ENCODE data around the gene UBAC1.

DNA sequence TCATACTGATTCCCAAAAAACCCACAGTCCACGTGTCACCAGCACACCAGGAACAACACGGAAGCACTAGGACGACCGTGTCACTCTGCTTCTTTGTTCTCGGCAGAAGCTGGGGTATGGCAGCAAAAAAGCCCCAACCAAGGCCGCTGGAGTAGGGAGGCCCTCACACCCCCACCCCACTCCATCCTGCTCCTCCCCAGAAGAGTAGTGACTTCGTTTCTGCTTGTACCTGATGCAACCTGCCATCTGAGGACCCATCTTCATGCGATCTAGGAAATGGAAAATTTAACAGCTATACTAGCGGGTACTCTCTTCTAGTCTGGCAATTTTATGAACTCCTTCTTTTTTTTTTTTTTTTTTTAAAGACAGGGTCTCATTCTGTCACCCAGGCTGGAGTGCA is 3.7 kb downstream of the UBAC1 start:
- TF ChIP-seq POLR2AphosphoS5 (IDR thresholded peaks at IDR 0.05; ENCODE audit: low read depth, low read length) (no peak), POLR2A (IDR thresholded peaks at IDR 0.05; ENCODE audit: borderline replicate concordance, extremely low read depth, insufficient read depth, insufficient read length) (no peak)
- TF ChIP-seq, protein P1, sequence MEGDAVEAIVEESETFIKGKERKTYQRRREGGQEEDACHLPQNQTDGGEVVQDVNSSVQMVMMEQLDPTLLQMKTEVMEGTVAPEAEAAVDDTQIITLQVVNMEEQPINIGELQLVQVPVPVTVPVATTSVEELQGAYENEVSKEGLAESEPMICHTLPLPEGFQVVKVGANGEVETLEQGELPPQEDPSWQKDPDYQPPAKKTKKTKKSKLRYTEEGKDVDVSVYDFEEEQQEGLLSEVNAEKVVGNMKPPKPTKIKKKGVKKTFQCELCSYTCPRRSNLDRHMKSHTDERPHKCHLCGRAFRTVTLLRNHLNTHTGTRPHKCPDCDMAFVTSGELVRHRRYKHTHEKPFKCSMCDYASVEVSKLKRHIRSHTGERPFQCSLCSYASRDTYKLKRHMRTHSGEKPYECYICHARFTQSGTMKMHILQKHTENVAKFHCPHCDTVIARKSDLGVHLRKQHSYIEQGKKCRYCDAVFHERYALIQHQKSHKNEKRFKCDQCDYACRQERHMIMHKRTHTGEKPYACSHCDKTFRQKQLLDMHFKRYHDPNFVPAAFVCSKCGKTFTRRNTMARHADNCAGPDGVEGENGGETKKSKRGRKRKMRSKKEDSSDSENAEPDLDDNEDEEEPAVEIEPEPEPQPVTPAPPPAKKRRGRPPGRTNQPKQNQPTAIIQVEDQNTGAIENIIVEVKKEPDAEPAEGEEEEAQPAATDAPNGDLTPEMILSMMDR (IDR thresholded peaks at IDR 0.05 in 2 of 3, conservative IDR thresholded peaks at IDR 0.05 in 1 of 3; ENCODE audit: borderline replicate concordance in 1 of 3, insufficient read depth in 1 of 3, low read depth in 2 of 3, low read length in 2 of 3), result no peak
